ENCODE data around the gene ZDHHC18.
A peak's percentile ranks its signal among the peaks of the same experiment; 100 is the strongest.

Gene ZDHHC18

GRCh38 chr1:26900001-26900814 is 73.7 kb downstream of the ZDHHC18 start, which contains the start of gene GPATCH3:
GPATCH3 (minus strand) TSS chr1:26900467; CDS start chr1:26900442, 25 bp downstream.
- peak; percentile 81 for DNase-seq (ENCODE audit: low read depth)

- no peak for DNase-seq (ENCODE audit: low read depth)
Observed at GRCh38 chr1:26900815-26901511, 74.5 kb downstream of the ZDHHC18 start.
